HS-5 (cell line): ENCODE results near the gene MLX.

Source experiments
- DNase-seq: peaks from one replicate; pipeline ENCODE4 v3.0.0-alpha.2; 2012; ENCODE audit warnings: low read depth

The MLX gene

GRCh38 chr17:42566883-42567573 lies at the start of gene MLX:
TSS of gene MLX (plus strand) at chr17:42567100. CDS start at chr17:42567125, 25 bp downstream.
- DNase-seq = peak; percentile 56

GRCh38 chr17:42517516-42517915 lies 49.4 kb upstream of the MLX start:
- peak; percentile 80 for DNase-seq

GRCh38 chr17:42518046-42518754 lies 48.7 kb upstream of the MLX start:
- peak; percentile 94 for DNase-seq

- no peak for DNase-seq
These were observed 48.0 kb upstream of the MLX start for GRCh38 chr17:42518755-42519545.

GRCh38 chr17:42519546-42520491 lies 47.1 kb upstream of the MLX start:
- peak; percentile 97 for DNase-seq

GRCh38 chr17:42520540-42520951 lies 46.4 kb upstream of the MLX start:
- DNase-seq = no peak

GRCh38 chr17:42521036-42521435 lies 45.9 kb upstream of the MLX start:
- DNase-seq = no peak

GRCh38 chr17:42521666-42522262 lies 45.1 kb upstream of the MLX start:
- DNase-seq = no peak

- no peak for DNase-seq
These were observed 44.6 kb upstream of the MLX start for GRCh38 chr17:42522263-42522790.

GRCh38 chr17:42522798-42523278 lies 44.1 kb upstream of the MLX start:
- DNase-seq = no peak

- peak; percentile 59 for DNase-seq
These were observed 41.7 kb upstream of the MLX start for GRCh38 chr17:42525221-42525620.

- no peak for DNase-seq
These were observed 40.9 kb upstream of the MLX start for GRCh38 chr17:42526031-42526444.

GRCh38 chr17:42527932-42528331 lies 39.0 kb upstream of the MLX start:
- DNase-seq = no peak

GRCh38 chr17:42529061-42529460 lies 37.8 kb upstream of the MLX start:
- no peak for DNase-seq

GRCh38 chr17:42530952-42531454 lies 35.9 kb upstream of the MLX start:
- DNase-seq = no peak

GRCh38 chr17:42531455-42532354 lies 35.2 kb upstream of the MLX start:
- no peak for DNase-seq

GRCh38 chr17:42535155-42536047 lies 31.5 kb upstream of the MLX start:
- DNase-seq = no peak

- peak; percentile 63 for DNase-seq
These were observed 30.9 kb upstream of the MLX start, which contains the start of gene NAGLU for GRCh38 chr17:42536048-42536371. TSS of gene NAGLU (plus strand) at chr17:42536241. CDS start at chr17:42536273, 32 bp downstream.
